ENCODE results near the gene ITPR3.

The ITPR3 gene

DNA sequence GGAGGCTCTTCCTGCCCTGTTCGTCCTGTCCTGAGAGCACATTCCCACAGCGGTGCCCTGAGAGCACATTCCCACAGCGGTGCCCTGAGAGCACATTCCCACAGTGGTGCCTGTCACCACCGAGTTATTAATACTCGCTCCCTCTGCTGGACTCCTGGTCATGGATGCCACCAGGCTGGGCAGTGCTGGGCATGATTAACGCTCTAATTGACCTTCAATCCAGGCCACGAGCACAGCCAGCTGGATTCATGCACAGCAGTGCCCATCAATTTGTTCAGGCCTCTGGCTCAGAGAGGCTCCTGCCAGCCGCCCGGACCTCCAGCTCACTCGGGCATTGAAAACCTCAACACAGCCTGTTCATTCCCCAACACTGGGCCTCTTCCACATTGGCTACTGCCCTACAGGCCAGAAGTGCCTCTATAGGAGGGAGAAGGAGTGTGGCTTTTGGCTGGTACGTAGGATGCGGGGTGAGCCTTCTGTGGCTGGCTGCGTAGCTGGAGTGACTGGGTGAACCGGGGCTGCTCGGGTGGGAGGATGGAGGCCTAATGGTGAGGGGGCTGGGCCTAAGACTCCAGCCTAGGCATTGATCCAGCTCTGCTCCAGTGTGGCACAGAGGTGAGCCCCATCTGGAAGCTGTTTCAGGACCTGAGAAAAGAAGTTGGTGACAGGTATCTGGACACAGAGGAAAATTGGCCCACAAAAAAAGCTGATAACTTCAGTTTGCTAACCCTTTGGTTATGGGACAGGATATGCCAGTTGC, 116.3 kb downstream of the ITPR3 start:
- DNase-seq (ENCODE audit: low read depth in 2 of 2) = no peak

DNA sequence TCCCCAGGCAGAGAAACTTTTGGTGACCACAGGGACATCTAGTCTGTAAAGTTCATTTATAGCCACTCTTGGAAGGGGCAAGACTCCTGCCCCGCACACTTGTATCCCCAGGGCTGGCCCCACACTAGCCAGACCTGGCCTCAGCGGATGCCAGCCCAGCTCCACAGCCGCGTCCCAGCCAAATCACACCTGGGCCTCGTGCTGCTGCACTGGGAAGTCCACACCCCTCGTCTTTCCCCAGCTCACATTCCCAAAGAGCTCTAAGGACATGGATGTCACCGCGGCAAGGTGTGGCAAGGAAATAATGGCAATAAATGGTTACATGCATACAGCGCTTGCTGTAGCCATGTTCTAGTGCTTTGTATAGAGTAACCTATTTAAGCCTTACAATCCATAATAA, 117.0 kb downstream of the ITPR3 start:
- no peak for DNase-seq (ENCODE audit: low read depth in 2 of 2)

DNA sequence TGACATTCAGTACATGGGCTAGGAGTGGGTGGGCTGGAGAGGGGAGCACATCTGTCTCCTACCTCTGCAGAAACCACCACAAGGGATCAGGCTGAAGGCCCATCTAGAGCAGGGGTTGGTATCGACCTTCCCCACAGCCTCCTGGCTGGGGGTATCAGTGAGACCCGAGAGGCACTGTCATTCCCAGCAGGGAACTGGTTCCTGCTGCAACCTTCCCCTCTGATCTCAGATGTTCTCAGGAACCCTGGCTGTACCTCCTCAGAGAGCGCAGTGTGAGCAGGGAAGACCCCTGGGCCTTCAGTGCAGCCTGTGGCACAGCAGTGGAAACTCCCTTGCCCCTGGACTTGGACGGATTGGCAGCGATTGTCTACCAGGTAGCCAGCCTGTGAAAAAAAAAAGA, 117.8 kb downstream of the ITPR3 start:
- no peak for DNase-seq (ENCODE audit: low read depth in 2 of 2)

DNA sequence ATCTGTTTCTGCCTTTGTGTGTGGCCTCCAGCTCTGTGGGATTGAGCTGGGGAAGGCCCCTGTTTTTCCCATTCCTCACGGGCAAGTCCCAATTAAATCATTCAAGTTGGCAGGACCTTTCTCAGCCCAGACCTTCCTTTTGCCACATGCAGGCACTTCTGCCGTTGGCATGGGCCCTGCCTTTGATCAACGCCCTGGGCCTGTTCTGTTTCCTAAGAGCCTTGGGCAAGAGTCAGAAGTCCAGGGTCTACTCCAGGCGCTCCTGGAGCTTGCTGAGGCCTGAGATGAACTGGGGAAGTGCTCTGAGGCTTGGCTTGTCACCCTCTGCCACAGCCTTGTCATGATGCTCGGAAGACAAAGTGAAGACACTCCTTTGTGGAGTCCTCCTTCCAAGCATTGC, 118.4 kb downstream of the ITPR3 start:
- no peak for DNase-seq (ENCODE audit: low read depth in 2 of 2)

DNA sequence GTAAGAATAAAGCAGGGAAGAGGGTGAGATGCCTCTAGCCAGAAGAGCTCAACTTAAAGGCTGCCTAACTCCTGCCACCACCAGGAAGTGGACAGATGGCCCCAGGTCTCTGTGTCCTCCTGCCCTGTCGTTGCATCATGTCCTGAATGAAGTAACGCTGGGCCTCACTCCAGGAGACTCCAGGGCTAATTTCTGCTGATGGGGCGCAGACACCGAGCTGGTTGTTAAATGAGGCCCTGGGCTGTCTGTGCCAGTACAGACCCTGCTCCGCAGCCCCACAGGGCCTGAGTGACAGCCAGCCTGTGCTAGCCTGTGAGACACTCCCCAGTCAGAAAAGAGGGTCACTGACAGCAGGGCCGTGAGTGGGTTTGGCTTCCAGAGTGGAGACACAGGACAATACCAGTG, 119.1 kb downstream of the ITPR3 start:
- no peak for DNase-seq (ENCODE audit: low read depth in 2 of 2)

DNA sequence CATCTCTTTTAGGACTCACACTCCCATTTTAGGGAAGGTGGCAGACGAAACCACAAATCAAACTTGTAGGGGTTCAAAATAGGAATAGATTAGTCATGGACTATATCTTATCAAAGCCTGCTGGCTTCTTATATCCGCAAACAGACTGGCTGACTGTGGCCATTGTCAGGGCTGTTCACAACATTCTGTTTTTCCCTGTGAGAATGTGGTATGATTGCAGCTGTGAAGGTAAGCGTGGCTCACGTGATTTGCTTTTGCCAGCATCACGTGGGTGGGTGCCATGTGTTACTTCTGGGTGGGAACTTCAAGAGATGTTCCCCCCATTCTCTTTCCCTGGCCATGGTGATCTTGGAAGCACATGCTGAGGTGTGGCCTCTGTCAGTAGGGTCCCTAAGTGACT, 119.7 kb downstream of the ITPR3 start:
- no peak for DNase-seq (ENCODE audit: low read depth in 2 of 2)

DNA sequence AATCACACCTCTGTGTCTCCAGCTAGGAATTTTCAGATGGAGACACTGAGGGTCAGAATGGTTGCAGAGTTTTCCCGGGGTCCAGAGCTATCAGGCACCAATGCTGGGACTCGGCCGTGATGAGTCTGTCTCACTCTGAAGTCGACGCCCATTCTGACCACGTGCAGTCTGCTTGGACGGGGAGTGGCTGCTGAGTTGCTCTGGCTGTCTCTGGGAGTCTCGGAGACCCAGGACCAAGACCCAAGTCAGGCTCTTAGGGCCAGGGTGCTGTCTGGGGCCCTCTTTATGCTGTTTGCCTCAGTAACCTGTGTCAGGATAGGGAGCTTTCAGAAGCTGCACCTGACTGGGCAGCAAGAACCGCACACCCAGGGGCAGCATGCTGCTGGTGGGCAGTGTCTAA, 121.0 kb downstream of the ITPR3 start:
- no peak for DNase-seq (ENCODE audit: low read depth in 2 of 2)

DNA sequence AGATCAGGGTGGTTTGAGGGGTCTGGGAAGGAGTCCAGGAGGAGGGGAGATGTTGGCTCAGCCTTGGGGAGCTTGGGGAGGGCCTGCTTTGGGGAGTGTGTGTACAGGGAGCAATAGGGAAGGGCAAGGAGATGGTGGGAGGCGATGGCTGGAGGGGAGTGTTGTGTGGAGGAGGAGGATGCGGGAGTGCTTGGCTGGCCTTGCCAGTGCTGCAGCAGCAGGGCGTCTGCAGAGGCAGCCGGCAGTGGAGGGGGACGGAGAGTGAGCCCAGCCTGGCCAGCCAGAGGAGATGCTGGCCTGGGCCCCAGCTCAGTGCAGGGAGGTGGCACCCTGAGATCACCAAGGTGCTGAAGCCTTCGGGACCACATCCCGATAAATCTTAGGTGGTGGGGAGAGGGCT, 121.7 kb downstream of the ITPR3 start:
- DNase-seq (ENCODE audit: low read depth in 2 of 2) = no peak

DNA sequence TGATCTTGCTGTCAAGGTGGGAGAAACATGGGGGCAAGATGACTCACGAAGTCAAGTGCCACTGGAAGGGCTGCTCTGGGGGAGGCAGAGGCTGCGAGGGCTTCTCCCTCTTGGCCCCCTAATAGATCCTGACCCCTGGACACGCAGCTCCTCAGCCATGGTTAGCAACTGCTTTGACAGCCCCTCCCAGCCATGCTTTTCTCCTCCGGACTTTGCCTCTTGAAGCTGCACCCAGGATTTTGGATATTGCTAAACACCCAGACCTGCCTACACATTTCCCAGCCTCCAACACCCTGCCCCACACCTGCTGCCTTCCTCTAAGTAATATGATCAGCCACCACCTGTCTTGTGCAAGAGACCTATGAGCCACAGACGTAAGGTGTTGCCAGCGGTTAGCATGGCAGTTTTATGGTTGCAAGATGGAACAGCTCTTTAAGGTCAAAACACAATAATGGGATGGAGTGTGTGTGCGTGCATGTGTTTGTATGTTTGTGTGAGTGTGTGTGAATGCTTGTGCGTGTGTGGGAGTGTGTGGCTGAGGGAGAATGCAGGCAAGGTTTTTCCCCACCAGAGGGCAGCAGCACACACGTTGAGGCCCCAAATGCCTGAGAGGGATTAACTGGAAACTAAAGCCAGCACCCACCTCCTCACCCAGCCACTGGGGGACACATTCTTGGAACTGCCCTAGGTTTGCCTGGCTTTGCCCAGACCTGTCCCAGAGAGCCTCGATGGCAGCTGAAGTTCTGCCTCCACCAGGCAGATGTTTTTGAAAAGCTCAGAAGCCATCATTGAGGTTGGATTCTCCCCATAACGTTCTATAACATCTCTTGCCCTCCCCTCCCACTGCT, 123.1 kb downstream of the ITPR3 start:
- DNase-seq (ENCODE audit: low read depth in 2 of 2) = peak; percentile 69

DNA sequence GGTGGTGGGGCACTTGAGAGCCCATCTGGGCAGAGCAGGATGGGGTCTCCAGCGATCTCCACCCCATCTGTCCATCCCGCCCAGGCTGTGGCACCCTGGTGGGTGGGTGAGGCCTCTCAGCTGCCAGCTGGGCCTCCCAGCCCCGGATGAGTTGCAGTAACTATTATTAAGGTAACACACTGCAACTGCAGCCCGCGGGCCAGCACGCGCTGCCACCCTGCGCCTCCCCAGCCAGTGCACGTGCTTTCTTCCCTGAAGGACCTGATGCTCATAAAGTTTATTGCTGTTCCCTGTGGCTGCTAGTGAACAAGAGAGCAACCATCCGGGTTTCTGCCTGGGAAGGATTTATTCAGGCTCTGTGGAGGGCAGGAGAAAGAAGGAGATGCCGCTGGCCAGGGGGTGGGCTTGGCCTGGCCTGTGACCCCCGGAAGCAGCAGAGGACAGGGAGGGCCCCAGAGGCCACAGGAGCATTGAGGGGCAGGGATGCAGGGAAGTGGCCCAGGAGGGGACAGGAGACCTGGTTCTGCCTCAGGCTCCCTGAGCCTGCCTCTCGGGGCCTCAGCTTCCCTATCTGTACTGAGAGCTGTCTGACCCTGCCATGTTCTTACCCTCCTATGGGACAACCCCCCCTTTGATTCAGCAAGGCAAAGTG, 123.9 kb downstream of the ITPR3 start:
- DNase-seq (ENCODE audit: low read depth in 2 of 2) = no peak

DNA sequence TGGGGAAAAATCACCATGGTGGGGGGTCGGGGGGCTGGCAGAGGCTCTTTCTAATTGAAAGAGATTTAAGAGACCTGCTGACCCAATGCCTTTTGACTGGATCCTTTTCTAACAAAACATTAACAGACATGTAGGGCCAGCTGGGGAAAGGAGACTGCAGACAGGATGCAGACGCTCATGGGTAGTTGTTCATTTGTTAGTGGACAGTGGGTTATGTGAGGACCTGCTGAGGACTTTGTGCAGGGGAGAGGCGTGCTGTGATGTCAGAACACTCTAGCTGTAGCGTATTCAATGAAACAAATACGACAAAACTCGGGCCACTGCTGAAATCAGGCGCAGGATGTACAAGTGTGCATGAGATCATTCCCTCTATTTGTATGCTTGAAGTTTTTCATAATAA, 124.4 kb downstream of the ITPR3 start:
- DNase-seq (ENCODE audit: low read depth in 2 of 2) = no peak
